Superior temporal gyrus (tissue), 1 donor: ENCODE results near the gene MFGE8.

Experiments
- DNase-seq: peaks from one replicate; pipeline ENCODE4 v3.0.0-alpha.2; 2016; ENCODE audit errors: extremely low spot score

The MFGE8 gene

DNA sequence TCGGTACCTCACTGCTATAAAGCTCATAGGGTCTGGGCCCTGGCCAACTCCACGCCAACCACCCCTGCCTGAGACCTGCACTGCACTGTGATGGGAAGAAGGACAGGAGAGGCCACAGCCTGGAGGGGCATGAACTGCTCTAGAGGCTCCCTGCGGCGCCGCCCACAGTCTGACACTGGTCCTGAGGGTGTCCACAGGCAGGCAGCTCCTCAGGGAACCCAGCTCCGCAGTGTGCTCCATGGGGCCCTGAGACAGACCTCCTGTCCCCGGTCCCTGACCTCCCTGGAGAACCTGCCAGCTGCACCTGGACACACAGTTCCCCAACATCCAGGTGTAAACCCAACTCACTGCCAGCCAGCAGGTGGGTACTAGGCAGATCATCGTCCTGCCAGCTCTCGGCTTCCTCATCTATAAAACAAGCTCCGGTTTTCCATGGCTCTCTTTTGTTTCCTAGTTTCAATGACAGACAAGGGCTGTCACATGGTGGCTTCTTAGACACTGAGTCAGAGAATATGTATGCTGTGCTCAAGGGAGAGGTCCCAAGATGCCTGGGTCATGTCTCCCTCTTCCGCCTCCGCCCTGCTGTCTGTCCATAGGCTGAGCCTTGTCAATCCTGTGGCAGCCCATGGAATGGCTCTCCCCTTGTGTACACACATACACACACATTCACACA, 12.7 kb downstream of the MFGE8 start:
- DNase-seq = no peak

DNA sequence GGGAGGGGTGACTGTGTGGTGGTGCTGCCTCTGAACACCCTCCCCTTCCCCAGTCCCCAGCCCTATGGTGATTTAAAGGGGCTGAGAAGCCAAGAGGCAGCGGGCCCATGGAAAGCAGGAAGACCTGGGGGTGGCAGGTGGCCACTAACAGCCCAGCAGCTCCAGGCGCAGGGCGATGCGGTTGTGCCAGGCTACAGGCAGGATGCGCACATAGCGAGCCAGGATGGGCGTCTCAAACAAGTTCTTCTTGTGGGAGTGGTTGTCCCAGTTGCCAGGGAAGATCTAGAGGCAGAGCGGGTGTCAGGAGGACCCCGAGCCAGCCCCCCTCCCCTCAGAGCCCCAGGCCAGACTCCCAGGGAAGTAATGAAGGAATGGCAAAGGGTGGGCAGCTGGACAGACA, 13.9 kb downstream of the MFGE8 start:
- DNase-seq = no peak

DNA sequence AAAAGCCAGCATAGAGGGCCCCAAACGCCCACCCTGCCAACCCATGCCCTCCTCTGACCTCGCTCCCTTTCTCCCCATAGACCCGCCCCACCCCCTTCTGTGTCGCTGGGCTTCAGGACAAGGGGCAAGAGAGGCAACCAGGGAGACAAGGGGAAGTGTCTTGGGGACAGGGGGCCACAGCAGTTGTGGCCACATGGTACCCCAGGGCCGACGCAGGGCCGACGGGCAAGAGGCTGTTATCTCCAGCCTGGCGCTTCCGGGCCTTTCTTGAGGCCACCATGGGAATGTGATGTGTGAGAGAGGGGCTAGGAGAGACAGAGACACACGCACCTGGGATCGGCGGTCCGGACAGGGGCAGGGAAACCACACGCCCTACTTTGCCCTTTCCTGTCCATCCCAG, 14.4 kb downstream of the MFGE8 start:
- no peak for DNase-seq

DNA sequence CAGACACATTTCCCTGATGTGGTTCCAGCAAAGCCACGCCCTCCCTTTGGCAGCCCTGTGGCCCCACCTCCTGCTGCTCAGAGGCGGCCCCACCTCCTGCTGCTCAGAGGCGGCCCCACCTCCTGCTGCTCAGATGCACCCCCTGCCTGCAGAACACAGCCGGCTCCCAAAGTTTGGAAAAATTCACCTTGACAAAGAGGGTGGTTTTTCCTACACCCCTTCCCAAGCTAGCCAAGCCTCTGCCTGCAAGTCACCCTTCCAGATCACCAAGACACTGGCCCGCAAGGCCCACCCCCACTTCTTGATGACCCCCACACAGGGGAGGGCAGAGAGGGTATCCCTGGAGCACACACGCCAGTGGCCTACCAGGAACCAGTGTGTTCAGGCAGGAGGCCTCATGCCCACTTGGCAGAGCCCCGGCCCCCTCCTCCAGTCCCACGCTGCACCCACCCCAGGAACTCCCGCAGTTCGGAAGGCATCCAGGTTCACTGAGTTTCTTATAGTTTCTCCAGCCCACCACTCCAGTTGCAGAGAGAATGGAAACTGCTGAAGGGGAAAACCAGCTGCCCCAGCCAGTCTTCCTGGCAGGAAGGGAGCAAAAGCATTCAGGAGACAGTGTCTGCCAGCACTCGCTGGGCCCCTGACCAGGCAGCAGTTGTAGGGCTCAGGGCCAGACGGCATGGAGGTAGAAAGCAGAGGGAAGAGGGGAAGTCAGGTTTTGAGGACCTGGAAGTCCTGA, 15.6 kb downstream of the MFGE8 start:
- DNase-seq = no peak

DNA sequence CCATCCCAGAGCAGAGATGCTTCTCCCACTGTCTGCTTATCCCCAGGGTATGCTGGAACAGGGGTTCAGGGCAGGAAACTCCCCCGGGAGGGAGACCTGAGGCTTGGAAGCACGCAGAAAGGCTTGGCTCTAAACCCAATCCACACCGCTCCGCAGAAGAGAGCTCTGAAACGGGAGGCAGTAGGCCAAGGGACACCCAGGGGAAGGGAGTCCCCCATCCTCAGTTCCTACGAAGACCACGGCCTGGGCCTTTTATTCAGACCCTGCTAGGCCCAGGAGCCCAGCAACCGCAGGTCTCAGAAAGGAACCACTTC, 16.1 kb downstream of the MFGE8 start:
- no peak for DNase-seq

DNA sequence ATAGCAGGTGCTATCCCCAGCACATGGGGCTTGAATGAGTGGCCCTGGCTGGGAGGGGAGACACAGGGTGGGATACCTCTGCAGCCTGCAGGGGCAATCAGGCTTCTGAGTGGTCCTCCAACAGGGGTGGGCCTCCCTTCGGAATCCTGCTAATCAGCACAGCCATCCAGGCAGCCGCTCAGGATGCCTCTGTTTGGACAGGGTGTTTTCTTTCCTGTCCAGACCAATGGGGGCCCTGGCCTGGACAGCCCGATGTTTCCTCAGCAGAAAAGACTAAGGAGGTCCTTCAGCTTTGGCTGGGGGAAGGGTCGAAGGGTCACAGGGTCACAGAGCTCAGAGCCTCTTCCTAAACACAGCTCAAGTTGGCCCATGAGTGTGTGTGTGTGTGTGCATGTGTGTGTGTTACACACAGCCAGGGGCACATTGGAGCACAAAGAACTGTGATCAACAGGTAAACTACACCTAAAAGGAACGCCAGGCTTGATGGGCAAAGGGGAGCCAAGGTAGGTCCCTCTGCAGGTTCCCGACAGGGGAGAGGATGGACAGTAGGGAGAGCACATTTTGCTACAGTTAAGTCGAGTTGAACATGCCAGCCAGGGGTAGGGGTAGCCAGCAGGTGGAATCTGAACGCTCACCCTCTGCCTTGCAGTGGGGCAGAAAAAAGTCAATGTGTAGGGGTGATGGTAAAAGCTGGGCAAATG, 16.7 kb downstream of the MFGE8 start:
- DNase-seq = no peak

DNA sequence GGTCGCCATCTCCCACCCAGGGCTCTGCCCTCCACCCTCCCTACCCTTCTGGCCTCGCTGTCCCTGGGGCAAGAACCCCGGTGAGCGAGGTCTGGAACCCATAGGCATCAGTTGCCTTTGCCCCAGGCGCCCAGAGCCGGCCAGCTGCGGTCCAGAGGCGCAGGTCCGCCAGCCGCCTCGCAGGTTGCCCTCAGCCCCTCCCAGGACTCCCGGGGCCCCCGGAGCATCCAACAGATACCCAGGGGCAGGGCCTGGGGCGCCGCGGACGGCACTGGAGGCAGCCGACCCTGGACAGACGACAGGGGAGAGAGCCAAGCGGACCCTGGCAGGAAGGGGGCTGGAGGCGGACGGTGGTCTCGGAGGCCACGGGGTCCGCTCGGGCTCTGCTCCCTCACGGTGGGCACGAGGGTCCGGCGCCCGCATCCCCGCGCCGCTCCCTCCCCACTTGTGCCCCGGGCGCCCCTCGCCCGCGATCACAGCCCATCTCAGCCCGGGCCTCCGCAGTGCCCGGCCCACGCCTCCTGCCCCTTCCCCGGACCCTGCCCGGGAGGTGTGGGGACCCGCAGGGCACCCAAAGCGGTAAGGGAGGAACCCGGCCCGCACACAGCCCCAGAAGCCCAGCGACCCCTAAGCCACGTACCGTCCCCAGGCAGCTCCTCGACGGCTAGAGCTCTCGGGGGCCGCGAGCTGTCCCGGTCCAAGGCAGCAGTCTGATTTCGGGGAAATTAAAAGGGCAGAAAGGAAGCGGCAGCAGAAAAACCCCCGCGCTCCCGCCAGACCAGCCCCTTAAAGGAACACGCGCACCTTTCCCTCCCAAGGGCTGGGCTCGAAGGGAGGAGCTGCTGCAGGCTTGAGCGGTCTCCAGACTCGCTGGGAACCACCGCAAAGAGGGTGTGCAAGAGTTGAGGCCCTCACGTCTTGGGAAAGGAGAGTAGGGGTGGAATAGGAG, 18.1 kb downstream of the MFGE8 start, which contains the start of gene HAPLN3:
Gene HAPLN3, minus strand, starts transcription at position 726 of the 949 bp plus-strand sequence. CDS start 8,246 bp downstream, outside the sequence.
- DNase-seq = no peak

DNA sequence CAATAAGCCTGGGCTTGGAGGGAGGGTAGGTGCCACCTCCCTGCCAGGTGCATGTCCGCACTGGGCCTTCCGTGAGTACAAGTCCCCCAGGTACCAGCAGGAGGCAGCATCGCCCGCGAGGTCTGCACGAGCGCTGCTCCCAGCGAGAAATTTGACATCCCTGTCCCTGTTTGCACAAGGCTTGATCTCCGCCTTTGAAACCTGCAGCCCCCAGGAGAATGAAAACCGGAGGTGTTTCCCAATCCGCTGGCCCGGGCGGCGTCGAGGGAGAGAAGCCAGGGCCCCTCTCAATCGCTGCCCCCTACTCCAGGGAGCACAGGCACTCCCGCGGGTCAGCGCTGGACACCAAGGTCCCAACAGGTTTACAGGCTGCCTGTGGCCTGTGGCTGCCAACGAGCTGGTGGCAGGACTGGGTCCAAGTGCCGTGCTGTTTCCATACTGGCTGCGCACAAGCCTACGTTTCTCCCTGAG, 18.8 kb downstream of the MFGE8 start:
- no peak for DNase-seq

DNA sequence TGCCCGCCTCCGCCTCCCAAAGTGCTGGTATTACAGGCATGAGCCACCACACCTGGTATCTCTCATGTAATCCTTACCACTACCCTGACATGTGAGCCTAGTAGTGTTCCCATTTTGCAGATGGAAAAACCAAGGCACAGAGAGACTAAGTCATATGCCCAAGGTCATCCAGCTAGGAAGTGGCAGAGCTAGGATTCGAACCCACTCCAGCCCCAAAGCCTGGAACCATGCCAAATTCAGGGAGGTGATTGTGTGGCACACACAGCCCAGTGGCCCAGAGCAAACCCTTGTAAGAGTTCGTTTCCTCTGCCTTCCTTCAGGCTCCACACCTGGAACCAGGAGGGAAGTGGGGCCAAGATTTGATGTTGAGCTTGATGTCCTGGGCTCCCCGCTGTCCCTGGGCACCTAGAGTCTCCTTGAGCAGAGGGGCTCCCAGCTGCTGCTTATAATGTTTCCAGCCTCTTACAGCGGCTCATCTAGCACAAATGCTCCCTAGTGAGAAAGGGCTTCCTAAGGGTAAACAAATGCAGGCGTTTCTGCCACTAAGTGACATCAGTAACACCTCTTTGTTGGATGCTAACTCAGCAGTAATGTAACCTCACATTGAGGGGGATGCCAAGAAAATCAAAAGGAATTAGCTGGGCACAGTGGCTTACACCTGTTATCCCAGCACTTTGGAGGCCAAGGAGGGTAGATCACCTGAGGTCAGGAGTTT, 21.5 kb downstream of the MFGE8 start:
- DNase-seq = no peak

DNA sequence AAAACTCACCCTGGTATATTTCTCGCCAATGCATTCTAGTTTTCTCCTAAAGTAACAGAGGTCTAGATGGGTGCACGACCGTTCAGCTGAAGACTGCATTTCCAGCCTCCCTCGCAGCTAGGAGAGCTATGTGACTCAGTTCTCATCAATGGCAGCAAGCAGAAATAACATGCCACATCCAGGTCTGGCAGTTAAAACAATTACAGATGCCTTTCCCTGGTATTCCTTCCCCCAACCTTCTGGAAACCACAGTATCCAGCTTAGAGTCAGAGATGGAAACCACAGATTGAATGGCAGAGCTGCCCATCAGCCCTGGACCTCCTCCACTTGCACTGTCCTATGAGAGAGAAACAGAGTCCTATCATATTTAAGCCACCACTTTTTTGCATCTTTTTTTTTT, 22.7 kb downstream of the MFGE8 start:
- no peak for DNase-seq

DNA sequence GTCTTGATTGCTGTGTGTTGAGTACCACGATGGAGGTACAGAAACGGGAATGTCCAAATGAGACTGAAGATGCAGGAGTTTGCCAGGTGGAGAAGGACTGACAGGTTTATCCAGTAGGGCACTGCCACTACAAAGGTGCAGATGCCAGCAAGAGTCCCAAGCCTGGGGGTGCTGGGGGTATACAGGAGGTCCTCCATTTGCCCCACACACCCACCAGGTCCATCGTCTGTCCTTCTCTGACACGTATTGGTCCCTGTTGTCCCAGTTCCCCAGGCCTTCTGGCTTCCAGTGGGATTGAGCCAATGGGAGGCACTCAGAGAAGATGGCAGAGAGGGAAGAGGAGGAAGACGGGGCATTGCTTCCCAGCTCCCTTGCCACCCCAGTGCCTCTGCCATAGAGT, 24.5 kb downstream of the MFGE8 start:
- no peak for DNase-seq

DNA sequence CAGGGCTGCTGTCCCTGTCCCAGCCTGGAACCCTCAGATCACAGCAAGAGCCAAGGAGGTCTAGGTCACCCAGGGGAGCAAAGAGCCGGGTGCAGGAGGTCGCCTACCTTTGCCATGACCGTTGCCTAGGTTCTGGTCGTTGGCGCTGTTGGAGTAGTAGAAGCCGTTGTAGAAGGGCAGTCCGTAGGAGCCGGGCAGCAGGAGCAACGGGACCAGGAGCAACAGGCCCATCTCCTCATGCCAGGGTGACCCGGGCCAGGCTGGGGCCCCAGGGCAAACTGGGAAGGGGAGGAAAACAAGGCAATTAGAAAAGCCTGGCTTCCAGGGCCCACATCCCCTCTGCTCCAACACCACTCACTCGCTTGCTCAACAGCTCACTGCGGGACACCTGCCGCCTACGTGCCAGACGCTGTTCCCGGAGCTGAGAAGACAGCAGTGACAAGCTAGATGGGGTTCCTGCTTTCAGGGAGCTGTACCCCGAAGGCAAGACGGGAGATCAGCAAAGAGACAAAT, 26.1 kb downstream of the MFGE8 start:
- DNase-seq = no peak

DNA sequence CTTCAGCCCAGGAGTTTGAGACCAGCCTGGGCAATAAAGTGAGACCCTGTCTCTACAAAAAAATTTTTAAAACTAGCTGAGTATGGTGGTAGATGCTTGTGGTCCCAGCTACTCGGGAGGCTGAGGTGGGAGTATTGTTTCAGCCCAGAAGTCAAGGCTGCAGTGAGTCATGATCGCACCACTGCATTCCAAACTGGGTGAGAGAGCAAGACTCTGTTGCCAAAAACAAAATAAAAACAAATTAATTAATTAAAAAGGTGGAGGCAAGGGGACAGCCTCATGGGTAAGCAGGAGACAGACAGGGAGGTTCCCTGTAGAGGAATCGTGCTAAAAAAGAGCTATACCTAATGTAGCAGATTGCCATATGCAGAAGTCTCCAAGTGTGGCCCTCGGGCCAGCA, 30.4 kb downstream of the MFGE8 start:
- no peak for DNase-seq

DNA sequence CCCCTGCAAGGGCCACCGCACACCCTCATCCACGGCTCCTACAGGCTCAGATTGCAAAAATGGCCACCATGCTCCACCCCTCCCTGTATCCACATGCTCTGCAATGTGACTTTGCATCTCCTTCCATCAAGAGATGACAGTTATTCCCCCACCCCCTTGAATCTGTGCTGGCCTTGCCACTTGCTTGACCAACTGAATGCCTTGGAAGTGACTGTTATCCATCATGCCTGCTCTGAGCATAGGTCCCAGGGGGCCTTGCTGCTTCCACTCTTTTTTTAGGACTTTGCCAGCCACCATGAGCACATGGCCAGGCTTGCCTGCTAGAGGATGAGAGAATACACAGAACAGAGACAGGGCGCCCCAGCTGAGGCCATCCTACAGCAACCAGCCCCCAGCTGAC, 31.4 kb downstream of the MFGE8 start:
- DNase-seq = no peak

DNA sequence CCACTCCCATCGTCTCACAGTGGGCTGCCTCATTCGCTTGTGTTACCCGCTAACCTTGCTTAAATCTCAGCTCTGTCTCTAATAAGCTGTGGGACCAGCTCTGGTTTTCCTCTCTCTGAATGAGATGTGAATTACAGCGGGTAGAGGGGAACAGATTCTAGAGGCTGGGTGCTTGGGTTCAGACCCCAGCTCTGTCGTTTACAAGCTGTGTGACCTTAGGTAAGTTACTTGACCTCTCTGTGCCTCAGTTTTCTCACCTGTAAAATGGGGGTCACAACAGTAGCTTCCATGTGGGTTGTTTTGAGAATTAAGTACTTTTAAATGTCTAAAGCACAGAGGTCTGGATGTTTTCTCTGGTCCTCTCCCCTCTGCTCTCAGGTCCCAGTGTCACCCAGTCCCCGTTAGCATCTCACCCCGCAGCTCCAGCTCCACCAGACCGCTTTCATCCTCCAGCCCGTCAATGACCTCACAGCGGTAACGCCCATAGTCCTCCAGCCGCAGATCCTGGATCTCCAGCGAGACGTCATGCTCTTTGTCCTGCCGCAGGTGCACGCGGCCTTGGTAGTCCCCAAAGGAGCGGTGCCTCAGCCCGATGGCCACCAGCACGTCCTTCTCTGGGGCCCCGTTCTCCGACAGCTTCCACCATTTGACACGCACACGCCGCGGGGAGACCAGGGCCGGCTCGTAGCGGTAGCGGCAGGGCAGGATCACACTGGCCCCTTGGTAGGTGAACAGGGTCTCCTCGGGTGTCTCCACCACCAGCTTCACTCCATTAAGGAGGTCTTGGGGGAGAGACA, 32.0 kb downstream of the MFGE8 start:
- no peak for DNase-seq

DNA sequence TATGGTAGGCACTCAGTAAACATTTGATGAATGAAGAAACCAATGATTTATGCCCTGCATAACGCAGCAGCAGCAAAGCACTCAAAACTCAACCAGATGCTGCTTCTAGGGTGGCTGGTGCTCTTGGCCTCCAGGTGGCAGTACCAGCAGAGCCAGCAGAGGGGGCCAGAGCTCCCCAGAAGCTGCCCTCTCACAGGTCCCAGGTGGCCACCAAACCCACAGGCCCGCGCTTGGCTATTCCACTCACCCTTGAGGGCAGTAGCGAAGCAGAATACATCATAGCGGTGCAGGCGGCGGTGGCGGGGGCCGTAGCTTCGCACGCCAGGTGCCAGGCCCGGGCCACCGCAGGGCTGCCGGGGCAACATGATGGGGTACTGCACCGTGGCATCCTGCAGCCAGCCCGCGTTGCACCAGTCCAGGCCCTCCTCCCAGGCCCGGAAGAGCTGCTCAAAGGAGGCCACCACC, 34.4 kb downstream of the MFGE8 start:
- no peak for DNase-seq

DNA sequence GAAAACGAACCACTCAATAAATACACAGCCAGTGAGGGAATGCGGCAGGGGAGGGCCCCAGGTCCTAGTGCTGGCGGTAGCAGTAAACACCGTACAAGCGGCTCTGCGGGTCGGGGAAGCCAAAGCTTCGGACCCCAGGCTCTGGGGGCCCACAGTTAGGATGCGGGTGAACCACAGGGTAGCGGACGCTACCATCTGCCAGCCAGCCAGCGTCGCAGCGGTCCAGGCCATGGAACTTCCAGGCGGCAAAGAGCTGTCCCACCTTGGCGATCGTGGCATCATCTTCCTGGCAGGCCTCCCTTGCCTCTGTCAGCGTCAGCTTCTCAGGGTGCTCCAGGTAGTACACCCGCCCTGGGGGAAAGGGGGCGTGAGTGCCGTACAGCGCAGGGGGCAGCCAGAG, 35.3 kb downstream of the MFGE8 start:
- DNase-seq = no peak

DNA sequence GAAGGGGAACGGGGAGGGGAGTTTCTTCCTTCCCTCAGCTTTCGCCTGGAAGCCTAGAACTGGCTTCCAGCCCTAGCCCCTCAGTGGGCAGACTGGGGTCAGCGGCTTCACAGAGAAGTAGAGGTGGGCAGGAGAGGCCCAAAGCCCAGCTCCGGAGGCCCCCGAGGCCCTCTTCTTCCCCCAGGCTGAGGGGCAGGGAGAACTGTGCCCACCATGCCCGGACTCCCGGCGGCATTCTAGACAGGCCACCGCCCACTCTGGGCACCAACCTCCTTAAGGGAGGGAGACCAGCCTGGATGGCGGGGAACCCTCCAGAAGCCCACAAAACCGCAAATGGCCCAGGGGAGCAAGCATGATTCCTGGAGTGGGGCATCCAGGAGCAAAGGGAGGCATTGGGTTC, 35.8 kb downstream of the MFGE8 start:
- no peak for DNase-seq

DNA sequence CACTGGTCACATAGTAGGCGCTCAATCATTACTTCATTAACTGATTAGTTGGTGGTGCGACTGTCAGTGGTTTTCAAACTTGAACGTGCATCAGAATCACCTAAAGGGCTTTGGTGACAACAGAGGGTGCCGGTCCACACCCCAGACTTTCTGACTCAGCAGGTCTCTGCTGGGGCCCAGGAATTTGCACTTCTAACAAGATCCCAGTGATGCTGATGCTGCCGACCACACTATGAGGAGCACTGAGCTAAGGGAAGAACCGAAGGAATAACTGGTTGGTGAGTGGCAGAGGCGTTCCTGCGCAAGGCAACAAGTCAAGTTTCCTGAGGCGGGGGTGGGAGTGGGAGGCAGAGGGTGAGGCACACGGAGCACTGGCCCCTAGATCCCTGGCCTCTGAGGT, 36.6 kb downstream of the MFGE8 start:
- no peak for DNase-seq

DNA sequence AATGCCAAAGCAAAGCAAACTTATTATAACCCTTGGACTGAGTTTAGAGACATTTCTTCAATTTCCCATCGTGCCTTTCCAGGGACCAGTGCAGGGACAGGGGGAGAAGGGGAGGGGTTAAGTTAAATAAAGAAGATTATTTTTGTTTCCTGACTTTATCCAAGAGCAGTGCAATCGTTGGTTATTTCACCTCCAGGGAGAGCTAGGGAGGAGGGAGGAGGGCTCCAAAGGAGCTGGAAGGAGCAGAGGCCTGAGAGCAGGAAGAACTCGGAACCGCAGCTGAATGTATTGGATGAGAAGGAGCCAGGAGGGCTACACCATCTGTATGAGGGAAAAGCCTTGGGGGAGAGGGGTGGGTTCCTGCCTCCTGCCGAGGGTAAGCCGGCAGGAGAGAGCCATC, 38.5 kb downstream of the MFGE8 start:
- no peak for DNase-seq
